Stimulated activated CD8-positive, alpha-beta memory T cell treated with anti-CD3 and anti-CD28 coated beads, Interleukin-12 subunit alpha, Interleukin-12 subunit beta, amount 100 ng/mL, for 1 hour (primary cell): ENCODE measurements around the gene HELZ.

Experiments
- DNase-seq: peaks from one replicate; pipeline ENCODE4 v3.0.0-alpha.2; 2020; ENCODE audit warnings: low read depth

HELZ gene

DNA sequence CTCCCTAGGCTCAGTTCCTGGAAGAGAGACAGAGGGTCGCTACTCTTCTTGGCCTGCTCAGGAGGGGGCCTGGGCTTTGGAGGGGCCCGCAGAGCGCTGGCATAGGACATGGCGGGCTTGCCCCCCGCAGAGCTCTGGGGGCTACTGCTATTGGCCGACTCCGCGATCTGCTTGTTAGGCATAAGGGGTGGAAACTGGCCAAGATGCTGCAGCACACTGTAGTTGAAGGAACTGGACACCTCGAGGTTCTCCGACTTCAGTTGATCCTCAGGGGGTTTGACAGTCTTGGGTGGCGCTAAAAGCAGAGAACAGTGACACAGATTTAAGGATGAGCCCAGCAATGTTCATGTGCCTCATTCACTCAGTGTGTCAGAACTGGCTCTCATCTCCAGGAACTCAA lies 166.7 kb downstream of the HELZ start:
- no peak for DNase-seq

GRCh38 chr17:67076290-67076689 lies 168.7 kb downstream of the HELZ start:
- no peak for DNase-seq

- no peak for DNase-seq
Measured at GRCh38 chr17:67074781-67075180, 170.2 kb downstream of the HELZ start.

- no peak for DNase-seq
Measured at GRCh38 chr17:67072885-67073284, 172.1 kb downstream of the HELZ start.

DNA sequence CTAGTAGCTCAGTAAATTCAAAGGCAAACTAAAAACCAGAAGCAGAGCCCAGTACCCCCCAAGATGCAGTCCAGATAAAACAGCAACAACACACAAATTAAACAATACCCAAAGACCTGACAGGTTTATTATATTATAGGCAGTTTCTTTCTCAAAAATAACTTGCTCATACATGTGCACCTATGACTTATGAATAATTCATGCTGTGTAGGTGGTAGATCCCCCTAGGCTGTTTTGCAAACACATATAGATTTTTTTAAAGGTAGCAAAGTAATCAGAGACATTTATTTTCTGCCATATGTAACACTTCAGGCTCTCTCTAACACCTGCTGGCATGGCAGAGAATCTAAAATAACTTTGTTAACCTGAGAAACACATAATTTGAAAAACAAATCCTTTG lies 173.4 kb downstream of the HELZ start:
- no peak for DNase-seq

- DNase-seq, result no peak
Measured at GRCh38 chr17:67069603-67070136, 175.3 kb downstream of the HELZ start.

GRCh38 chr17:67068999-67069398 lies 176.0 kb downstream of the HELZ start:
- no peak for DNase-seq

DNA sequence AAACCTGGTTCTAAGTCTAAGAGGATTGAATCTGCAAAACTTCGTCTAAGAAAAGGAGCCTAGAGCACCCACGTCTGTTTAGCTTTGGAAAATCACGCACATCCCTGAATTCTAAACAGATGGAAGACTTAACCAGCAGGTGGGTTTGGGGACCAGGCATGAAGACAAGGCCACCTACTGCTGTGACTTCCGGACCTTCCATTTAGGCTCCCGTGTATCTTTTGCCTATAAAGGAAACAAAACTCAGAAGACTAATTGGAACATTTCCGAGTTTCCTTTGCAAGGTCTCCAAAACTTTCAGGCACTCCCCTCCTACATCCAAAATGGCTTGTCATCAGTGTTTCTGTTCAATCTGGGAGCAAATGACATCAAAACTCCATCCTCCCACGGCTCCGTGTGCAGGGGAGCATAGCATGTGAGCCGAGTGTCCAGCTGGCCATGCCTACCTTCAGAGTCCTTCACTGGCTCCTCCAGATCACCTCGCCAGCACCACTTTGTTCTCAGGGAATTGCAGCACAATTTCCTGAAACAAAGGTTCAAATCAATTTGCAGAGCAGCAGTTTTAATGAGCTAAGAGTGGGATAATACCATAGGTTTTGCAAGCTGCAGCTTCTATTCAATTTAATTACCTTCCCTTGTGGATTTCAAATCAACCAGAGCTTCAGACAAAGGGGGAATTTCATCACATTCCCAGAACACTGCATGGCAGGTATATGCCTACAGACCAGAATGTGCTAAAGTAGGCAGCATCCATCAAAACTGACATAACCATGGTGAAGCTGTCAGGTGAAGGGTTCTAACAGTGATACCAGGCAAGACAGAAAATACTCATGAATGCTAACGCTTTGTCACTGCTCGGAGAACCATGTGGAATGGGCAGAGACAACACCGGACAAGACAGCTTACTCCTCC lies 177.2 kb downstream of the HELZ start:
- DNase-seq, result no peak

GRCh38 chr17:67066717-67067116 lies 178.3 kb downstream of the HELZ start:
- DNase-seq, result no peak

DNA sequence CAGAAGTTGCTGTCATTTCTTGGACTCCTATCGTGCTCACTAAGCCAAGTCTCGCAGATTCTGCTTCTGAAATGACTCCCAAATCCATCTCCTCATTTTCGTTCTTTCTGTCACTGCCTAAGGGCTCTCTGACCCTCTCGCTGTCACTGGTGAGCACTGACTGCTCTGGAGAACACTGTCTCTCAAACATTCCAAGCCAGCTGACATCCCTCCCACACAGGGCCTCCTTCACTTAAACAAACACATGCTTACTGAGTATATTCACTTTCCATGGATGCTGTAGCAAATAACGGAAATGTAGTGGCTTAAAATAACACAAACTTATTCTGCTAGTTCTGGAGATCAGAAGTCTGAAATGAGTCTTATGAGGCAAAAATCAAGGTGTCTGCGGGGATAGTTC lies 181.9 kb downstream of the HELZ start:
- no peak for DNase-seq

DNA sequence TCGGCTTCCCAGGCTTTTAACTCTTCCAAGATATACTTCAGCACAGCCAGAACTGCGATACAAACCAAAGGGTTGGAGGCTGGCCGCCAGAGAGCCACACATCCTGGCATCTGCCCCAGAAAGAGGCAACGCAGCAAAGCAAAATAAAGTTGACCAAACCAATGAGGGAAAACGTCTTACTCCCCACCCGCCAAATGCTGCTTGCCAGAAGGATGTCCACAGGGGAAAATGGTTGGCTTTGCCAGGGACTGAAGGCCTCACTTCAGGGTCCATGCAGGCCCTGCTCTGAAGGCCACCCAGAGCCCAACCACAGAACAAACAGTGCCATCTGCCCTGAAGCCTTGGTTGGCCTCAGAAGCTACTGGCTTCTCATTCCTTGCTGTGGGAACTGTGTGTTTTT lies 185.6 kb downstream of the HELZ start:
- DNase-seq, result no peak

DNA sequence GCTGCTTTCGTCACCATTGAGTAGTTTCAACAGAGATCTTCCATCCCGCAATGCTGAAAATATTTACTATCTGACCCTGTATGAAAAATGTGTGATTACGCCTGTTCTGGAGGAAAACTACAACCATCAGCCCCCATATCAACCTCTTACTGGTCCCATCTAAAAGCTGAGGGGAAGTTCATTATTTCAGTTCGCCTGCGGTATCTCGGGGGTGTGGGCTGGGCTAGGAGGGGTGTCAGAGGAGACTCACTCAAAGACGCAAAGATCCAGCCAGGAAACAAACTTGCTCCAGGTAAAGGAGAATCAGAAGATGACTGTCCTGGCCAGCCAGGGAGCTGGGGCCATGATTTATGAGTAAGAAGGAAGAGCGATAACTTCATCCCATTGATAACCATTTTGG lies 187.0 kb downstream of the HELZ start:
- no peak for DNase-seq

GRCh38 chr17:67056746-67057490 lies 188.1 kb downstream of the HELZ start:
- no peak for DNase-seq

GRCh38 chr17:67055811-67056745 lies 188.9 kb downstream of the HELZ start:
- DNase-seq, result no peak

DNA sequence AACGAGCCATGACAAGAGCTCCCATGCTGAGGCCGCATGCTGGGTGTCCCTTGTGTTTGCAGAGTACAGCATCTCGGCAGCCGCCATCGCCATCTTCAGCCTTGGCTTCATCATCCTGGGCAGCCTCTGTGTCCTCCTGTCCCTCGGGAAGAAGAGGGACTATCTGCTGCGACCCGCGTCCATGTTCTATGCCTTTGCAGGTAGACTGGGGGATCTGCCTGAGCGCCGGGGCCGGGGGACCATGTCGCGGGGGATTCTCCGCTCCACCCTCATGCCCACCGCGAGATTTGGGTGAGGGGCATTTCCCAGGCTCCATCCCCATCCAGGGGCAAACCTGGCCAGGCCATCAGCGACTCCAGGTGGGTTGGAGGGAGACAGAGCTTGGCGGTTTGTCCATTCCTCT lies 190.0 kb downstream of the HELZ start:
- no peak for DNase-seq

GRCh38 chr17:67054608-67055007 lies 190.4 kb downstream of the HELZ start:
- DNase-seq, result no peak

DNA sequence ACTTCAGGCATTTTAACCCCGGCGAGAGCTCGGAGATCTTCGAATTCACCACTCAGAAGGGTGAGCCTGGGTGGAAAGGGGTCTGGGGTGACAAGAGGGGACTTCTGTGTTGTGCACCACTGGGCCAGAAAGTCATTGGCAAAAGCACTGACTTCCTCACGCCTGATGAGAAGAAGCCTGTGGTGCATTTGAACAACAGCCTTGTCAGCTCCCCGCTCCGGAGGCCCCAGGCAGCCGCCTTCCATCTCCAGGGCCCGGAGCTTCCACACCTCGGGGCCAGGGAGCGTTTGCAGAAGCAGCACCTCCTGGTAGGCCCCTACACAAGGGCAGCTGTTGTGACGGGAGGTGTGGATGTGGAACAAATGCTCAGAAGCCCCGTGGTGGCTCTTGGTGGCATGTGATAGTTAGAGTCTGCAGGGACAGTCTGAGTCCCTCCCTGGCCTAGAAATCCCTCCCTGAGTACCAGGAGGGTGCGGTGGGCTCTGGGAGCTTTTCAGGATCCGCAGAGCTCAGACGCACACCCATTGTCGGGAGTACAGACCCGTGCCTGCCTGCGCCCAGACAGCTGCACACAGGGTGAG lies 190.9 kb downstream of the HELZ start:
- DNase-seq, result no peak

GRCh38 chr17:67053438-67054000 lies 191.5 kb downstream of the HELZ start:
- DNase-seq, result no peak

DNA sequence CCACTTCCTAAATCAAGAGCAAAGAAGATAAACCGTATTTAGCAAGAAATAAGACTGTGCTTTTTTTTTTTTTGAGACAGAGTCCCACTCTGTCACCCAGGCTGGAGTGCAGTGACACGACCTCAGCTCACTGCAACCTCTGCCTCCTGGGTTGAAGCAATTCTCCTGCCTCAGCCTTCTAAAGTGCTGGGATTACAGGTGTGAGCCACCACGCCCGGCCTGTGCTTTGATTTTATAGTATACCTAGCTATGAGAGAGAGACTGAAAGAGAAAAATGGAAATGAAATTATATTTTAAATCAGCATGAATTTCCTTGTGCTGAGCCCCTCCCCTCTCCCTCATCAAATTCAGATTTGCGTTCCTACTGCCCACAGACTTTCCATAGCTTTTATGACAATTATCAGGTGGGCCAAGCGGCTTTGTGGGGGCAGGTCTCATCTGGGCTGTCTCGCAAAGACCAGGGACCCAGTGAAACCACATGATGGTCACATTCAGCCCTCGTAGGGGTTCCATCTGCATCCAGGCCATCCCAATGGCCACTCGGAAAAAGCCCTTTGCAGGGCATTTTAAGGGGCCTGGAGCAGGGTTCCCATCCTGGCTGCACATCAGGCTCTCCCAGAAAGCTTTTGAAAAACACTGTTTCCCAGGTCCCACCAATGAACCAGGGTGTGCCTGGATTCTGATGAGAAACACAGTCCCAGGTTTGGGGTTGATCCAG lies 192.1 kb downstream of the HELZ start:
- DNase-seq, result no peak

DNA sequence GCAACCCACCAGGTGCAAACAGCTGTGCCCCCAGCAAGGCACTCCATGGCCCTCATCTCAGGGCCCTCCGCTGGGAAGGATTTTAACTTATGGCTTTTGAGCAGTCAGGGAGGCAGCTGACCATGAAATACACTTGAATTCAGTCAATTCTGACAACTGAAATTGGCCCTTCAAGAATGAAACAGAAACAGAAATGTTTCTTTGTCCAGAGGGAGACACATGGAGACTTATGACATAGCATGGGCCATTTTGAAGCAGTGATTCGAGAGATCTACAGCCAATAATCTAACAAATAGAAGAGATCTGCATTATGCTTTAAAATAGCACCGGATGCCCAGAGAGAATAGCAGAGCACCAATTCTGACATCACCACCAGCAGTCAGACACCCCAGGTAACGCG lies 193.2 kb downstream of the HELZ start:
- DNase-seq, result no peak

DNA sequence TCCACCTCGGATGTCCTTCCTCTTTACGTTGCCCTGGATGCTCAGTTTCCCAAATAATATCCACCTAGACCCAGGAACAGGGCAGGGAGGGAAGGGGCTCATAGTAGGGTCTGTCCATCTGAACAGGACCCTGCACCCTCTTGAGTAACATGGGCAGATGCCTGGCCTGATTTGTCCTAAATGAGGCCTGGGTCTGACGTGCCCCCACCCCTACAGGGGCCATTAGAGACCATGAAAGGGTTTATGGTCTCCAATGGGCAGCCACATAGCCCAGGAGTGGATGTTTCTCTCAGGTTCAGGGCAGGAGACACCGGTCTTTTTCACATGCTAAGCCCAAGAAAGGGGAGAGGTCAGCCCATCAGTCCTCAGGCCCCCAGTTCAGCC lies 193.8 kb downstream of the HELZ start:
- no peak for DNase-seq
